ENCODE results near the gene ZNF17. TPM values are rescaled to one million over a fixed set of nuclear protein-coding genes. Genes with fewer than 3 reads are reported as not detected.

ZNF17 gene
- total RNA-seq: 11.7 and 12.3 TPM in 2 replicates

DNA sequence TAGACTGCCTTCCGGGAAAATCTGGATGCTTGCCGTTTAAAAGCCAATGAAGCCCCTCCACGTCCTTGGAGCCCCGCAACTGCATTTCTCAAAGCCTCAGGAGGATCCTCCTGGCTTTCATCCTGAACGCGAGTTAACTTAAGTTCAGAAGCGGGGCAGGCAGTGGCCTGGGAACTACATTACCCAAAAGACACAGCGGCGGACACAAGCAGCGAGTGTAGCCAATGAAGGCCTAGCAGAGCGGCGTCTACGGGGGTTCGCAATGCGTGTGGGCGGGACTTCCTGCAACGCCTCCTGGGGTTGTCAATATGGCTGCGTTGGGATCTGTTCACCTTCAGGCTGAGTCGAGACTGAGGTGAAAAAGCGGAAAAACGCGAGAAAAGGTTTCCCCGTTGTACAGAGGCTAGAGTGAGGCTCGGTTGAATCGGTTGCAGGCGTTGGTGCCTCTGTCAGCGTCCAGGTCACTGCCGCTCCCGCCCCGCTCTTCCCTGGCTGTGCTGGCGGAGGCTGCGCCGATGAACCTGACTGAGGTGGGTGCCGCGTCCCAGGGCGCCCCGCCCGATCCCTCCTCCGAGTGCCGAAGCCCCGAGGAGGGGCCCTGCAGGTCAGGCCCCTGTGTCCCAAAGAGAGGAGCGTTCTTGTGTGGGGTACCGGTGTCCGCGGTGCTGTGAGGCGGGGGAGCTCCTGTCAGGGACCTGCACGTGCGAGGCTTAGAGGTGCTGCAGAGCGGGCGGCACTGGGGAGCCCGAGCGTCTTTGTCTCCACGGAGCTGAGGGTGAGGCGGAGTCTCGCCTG is at the start of gene ZNF17:
TSS of gene ZNF17 (plus strand) at position 285 of the 795 bp plus-strand sequence. CDS start 2,455 bp downstream, outside the sequence.

DNA sequence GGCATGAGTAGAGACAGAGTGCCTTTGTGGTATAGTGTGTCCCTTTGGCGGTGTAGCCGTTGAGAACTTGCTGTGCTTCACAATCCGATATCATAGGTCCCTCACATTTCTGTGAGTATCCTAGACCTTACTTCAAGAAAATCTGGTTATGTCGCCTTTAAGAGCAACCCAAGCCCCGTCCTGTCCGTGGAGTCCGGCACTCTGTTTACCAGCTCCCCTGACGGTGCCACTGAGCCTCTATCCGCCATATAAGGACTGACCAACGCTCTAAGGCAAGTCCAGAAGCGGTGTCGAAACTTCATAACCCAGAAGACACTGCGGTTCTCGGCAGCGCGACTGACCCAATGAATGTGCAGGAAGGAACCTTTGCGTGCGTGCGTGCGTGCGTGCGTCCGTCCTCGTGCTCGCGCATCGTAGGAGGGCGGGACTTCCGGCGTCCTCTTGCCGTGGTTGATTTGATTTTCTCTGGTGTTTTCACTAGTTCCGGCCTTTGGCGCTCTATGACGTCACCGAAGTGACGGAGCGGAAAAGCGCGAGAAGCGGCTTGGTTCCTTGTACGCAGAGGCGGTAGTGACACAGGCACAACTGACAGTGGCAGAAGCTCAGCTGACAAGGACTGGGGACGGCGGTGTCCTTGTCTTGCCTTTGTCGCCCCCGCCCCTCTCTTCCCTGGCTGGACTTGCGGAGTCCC is 47.8 kb upstream of the ZNF17 start, which contains the start of the genes TRAPPC2B and ZNF547:
TSS of gene TRAPPC2B (plus strand) at position 555 of the 691 bp plus-strand sequence. CDS start 1,283 bp downstream, outside the sequence.
TSS of gene ZNF547 (plus strand) at position 555 of the 691 bp plus-strand sequence. CDS start 5,005 bp downstream, outside the sequence.

DNA sequence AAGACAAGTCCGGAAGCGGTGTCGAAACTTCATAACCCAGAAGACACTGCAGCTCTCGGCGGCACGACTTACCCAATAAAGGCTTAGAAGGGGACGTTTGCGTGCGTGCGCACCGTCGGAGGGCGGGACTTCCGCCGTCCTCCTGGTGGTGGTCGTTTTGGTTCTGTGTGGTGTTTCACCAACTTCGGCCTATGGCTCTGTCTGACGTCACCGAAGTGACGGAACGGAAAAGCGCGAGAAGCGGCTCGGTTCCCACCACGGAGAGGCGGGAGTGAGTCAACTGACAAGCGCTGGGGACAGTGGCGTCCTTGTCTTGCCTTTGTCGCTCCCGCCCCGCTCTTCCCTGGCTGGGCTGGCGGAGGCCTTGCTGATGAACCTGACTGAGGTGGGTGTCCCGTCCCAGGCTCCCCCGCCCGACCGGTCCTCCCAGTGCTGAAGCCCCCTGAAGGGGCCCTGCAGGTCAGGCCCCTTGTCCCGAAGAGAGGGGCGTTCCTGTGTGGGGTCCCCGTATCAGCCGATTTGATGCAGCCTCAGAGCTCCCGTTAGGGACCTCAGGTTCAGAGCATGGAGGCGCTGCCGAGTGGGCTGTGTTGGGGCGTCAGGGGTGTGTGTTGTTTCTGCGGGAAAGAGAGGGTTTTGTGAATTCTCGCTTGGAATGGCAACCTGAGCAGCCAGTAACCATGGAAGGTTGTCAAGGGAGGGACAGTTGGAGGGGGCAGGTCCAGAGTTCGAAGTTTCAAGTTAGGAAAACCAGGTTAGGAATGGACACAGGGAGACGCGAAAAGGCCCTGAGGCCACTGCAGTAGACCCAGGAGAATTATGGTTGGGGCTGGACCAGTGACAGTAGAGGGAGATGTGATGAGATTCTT is 21.0 kb upstream of the ZNF17 start, which contains the start of gene ZNF548:
TSS of gene ZNF548 (plus strand) at position 125 of the 869 bp plus-strand sequence. CDS start at position 371, 246 bp downstream.

DNA sequence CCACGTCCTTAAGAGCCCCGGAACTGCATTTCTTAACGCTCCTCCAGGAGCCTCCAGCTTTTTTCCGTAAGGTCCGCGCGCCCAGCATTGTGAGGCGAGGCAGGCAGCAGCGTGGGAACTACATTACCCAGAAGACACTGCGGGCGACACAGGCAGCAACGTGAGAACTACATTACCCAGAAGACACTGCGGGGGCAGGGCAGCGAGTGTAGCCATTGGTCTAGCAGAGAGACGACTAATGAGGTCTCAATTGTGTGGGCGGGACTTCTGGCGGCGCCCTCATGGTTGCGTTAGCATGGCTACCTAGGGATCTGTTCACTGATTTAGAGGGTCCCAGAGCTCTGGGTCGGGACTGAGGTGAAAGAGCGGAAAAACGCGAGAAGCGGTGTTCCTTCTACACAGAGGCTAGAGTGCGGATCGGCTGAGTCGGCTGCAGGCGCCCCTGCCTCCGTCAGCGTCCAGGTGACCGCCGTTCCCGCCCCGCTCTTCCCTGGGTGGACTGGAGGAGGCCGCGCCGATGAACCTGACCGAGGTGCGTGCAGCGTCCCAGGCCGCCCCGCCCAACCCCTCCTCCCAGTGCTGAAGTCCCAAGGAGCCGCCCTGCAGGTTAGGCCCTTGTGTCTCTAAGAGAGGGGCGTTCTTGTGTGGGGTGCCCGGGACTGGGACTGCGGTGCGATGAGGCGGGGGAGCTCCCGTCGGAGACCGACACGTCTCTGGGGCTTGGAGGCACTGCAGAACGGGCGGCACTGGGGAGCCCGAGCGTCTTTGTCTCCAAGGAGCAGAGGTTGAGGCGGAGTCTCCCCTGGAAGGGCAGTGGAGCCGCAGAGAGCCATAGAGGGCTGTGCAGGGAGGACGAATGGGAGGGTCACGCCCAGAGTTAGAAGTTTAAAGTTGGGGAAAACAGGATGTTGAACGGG is 24.4 kb downstream of the ZNF17 start, which contains the start of gene ZNF749:
TSS of gene ZNF749 (plus strand) at position 264 of the 917 bp plus-strand sequence. CDS start at position 518, 254 bp downstream.

Other genes with a start within 250 kb of the ZNF17 start
- gene DUXA, start 243.7 kb upstream of the ZNF17 start, total RNA-seq: not detected in 2 replicates
- gene ZNF264, start 219.7 kb upstream of the ZNF17 start, total RNA-seq: 26.4 and 27.7 TPM in 2 replicates
- gene AURKC, start 180.1 kb upstream of the ZNF17 start, total RNA-seq: 0.66 and 0.75 TPM in 2 replicates
- gene ZNF805, start 170.5 kb upstream of the ZNF17 start, total RNA-seq: 23.9 and 25.1 TPM in 2 replicates
- 74.9 and 76.0 TPM in 2 replicates for gene ZNF460, start 130.7 kb upstream of the ZNF17 start, total RNA-seq
- 10.7 and 10.8 TPM in 2 replicates for gene ZNF543, start 90.7 kb upstream of the ZNF17 start, total RNA-seq
- gene ZNF304, start 59.9 kb upstream of the ZNF17 start, total RNA-seq: 11.9 and 14.1 TPM in 2 replicates
- 9.1 and 11.5 TPM in 2 replicates for gene TRAPPC2B, start 47.6 kb upstream of the ZNF17 start, total RNA-seq
- 4.7 and 5.8 TPM in 2 replicates for gene ZNF547, start 47.6 kb upstream of the ZNF17 start, total RNA-seq
- gene ZNF548, start 21.3 kb upstream of the ZNF17 start, total RNA-seq: 24.7 and 25.1 TPM in 2 replicates
- gene ZNF749, start 24.2 kb downstream of the ZNF17 start, total RNA-seq: 7.6 and 12.2 TPM in 2 replicates
- 0.79 and 0.99 TPM in 2 replicates for gene VN1R1, start 46.0 kb downstream of the ZNF17 start, total RNA-seq
- gene ZNF772, start 66.4 kb downstream of the ZNF17 start, total RNA-seq: 27.3 and 31.0 TPM in 2 replicates
- 12.9 and 13.5 TPM in 2 replicates for gene ZNF419, start 76.6 kb downstream of the ZNF17 start, total RNA-seq
- gene ZNF773, start 88.8 kb downstream of the ZNF17 start, total RNA-seq: 14.1 and 16.5 TPM in 2 replicates
- gene ZNF549, start 116.2 kb downstream of the ZNF17 start, total RNA-seq: 5.8 and 6.2 TPM in 2 replicates
- 6.9 and 9.1 TPM in 2 replicates for gene ZNF550, start 148.7 kb downstream of the ZNF17 start, total RNA-seq
- 5.2 and 6.1 TPM in 2 replicates for gene ZNF416, start 167.8 kb downstream of the ZNF17 start, total RNA-seq
- 7.6 and 12.0 TPM in 2 replicates for gene ZIK1, start 173.0 kb downstream of the ZNF17 start, total RNA-seq
- 3.6 and 4.2 TPM in 2 replicates for gene ZNF530, start 188.7 kb downstream of the ZNF17 start, total RNA-seq
- 18.3 and 18.9 TPM in 2 replicates for gene ZNF134, start 203.1 kb downstream of the ZNF17 start, total RNA-seq
- gene ZNF211, start 222.0 kb downstream of the ZNF17 start, total RNA-seq: 10.2 and 11.8 TPM in 2 replicates

Measured in aortic smooth muscle cell (primary cell).